Activated T-helper 1 cell treated with anti-CD3 and anti-CD28 coated beads, Interleukin-12 subunit alpha, Interleukin-12 subunit beta, Interleukin-2, Interleukin-4 antibody, amounts not matched to agents 30 ng/mL and 10 ng/mL and 1 ng/mL, durations not matched to agents 14 hours and 24 hours and 36 hours (primary cell): ENCODE measurements around the gene TOPBP1. TPM values are rescaled to one million over a fixed set of nuclear protein-coding genes. Genes with fewer than 3 reads are reported as not detected.
"Not testable (repeated sequence)": the region's sequence is repeated elsewhere in the genome, so short reads cannot be mapped to it uniquely, and the experiment has no call there.

Experiments used
- DNase-seq: peaks from one replicate; pipeline ENCODE4 v3.0.0; 2021; ENCODE audit warnings: low spot score
- H3K27ac Mint-ChIP-seq: one replicate; pipeline ENCODE4 v1.8.0; 2021; ENCODE audit warnings: mild to moderate bottlenecking, mixed read lengths
- H3K27me3 Mint-ChIP-seq: one replicate; pipeline ENCODE4 v1.8.0; 2022; ENCODE audit warnings: mild to moderate bottlenecking, moderate library complexity, mixed read lengths; ENCODE audit not compliant: insufficient read depth
- H3K36me3 Mint-ChIP-seq: one replicate; pipeline ENCODE4 v1.8.0; 2021; ENCODE audit warnings: low read depth, mixed read lengths
- H3K4me1 Mint-ChIP-seq: one replicate; pipeline ENCODE4 v1.8.0; 2021; ENCODE audit warnings: low read depth, mixed read lengths
- H3K4me3 Mint-ChIP-seq: one replicate; pipeline ENCODE4 v1.8.0; 2021; ENCODE audit warnings: mild to moderate bottlenecking, moderate library complexity, mixed read lengths
- H3K9me3 Mint-ChIP-seq: one replicate; pipeline ENCODE4 v1.8.0; 2021; ENCODE audit warnings: mixed read lengths
- intact Hi-C: fragments of 100-400 bp; cut with micrococcal nuclease; formaldehyde crosslinking; loops from one replicate; pipeline ENCODE4 v1.15.1; 2024
- total RNA-seq: library from RNA; stranded (reverse); gene quantifications from 2 replicates; pipeline ENCODE4 v1.2.3, GENCODE V29; 2022

TOPBP1 gene
- total RNA-seq, 1 donor from 2014 or later: 88.5 TPM

DNA sequence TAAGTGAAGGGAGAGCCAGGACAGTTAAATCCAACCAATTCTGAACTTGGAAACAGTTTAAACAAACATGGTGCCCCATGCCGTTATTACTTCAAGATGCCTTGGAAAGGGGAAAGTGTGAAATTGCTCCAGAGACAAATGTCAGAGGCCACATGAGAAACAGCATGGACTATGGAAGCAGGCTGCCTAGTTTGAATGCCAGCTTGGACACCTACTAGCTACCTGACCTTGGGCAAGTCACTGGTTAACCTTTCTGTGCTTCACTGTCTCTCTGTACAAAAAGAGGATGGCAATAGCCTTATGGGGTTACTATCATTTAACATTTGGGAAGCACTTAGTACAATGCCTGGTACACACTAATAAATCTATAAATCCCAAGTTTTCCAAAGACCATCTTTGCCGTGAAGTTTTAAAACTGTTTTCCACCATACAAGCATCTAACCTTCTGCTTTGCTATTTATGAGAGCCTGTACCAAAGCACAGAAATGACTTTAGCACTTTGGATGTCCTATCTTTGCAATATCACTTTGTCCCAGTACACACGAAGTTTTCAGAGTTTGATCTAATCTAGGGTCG is 8.3 kb upstream of the TOPBP1 start:
- no peak for DNase-seq
- Mint-ChIP-seq H3K36me3 (no peaks in the 10 kb centered on the region), H3K27me3 (peaks cover 41% of the 10 kb centered on the region), H3K27ac (no peak overlapping the region), H3K4me3 (no peak overlapping the region), H3K9me3 (no peaks in the 10 kb centered on the region), H3K4me1 (no peaks in the 10 kb centered on the region)
- intact Hi-C loops: no loop called here

DNA sequence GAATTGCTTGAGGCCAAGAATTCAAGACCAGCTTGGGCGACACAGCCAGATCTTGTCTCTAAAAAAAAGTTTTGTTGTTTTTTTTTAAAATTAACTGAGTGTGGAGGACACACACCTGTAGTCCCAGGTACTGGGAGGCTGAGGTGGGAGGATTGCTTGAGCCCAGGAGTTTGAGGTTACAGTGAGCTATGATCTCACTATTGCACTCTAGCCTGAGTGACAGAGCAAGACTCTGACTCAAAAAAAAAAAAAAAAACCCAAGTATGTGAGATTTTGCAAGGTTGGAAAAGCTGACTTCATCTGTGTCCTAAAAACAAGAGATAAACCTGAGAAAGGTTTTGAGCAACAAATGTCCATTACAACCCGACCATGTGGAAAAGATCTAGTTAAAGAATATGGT is 5.4 kb upstream of the TOPBP1 start:
- H3K27ac Mint-ChIP-seq: no peak overlapping the region
- H3K9me3 Mint-ChIP-seq: no peaks in the 10 kb centered on the region
- intact Hi-C loops: no loop called here
- no peak overlapping the region for H3K4me3 Mint-ChIP-seq
- DNase-seq: no peak
- peaks cover 17% of the 10 kb centered on the region for H3K4me1 Mint-ChIP-seq
- H3K27me3 Mint-ChIP-seq: peaks cover 14% of the 10 kb centered on the region
- no peaks in the 10 kb centered on the region for H3K36me3 Mint-ChIP-seq

DNA sequence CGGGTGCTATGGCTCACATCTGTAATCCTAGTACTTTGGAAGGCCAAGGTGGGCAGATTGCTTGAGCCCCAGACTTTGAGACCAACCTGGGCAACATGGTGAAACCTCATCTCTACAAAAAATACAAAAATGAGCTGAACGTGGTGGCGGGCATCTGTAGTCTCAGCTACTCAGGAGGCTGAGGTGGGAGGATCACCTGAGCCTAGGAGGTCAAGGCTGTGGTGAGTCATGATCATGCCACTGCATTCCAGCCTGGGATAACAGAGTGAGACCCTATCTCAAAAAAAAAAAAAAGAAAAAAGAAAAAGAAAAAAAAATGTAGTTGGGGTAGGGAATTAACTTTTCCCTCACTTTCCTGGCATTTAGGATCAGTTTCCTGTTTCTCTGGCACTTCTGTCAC is 3.4 kb upstream of the TOPBP1 start:
- H3K36me3 Mint-ChIP-seq, H3K4me3 Mint-ChIP-seq, H3K27me3 Mint-ChIP-seq, H3K9me3 Mint-ChIP-seq, intact Hi-C loops, DNase-seq, H3K27ac Mint-ChIP-seq: not testable (repeated sequence)
- peaks cover 31% of the 10 kb centered on the region for H3K4me1 Mint-ChIP-seq

DNA sequence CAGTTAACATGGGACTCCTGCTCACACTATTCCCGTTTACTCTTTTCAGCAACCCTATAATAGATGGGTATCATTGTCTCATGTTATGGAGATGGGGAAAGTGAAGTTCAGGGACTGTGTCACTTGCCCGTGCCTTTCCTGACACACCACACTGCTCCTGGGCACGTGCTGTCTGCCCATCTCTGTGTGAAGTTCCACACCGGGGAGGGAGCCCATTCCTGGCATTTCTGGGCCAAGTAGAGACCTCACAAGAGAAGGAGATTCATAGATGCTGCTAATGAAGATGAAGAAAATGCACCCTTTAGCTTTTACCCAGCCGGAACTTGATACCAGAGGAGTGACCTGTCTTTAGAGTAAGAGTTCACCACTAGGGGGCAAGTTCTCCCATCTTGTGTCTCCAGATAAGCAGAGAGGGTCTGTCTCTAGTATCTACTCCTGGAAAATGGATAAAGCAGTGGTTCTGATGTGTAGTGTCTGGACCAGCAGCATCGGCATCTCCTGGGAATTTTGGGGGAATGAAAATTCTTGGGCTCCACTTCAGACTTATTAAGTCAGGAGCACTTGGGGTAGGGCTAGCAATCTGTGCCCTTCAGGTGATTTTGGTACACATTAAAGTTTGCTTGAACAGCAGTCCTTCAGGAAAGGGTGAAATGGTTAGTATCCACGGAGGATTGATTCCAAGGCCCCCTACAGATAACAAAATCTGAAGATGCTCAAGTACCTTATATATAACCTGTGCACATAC is 2.0 kb upstream of the TOPBP1 start:
- Mint-ChIP-seq H3K9me3 (no peaks in the 10 kb centered on the region), H3K4me3 (peak overlapping the region; percentile 68), H3K36me3 (peaks cover 15% of the 10 kb centered on the region), H3K27me3 (peaks cover 6% of the 10 kb centered on the region), H3K4me1 (peaks cover 45% of the 10 kb centered on the region), H3K27ac (peak overlapping the region; percentile 41)
- intact Hi-C loops: loop anchor here (1.0 to 5.0 kb wide), 4 partner anchors 171 to 1246 kb away; partner anchors contain the start of gene DNAJC13
- DNase-seq: peak; percentile 8

DNA sequence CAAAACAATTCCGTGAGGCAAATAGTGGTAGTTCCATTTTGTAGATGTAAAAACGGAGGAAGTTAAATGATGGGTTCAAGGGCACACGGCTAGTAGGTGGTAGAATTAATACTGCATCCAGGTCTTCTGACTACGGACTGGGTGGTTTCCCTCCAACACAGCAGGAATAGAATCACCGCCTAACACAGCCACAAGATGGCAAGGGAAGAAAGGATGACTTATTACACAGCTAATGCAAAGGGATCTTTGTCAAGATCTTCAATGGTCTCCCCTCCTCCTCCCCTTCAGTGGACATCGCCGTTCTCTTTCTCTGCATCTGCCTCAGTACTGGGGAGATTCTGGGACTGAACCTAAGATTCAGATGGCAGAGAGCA is 524 bp upstream of the TOPBP1 start:
- DNase-seq: peak; percentile 12
- no peaks in the 10 kb centered on the region for H3K9me3 Mint-ChIP-seq
- peak overlapping the region; percentile 99 for H3K4me3 Mint-ChIP-seq
- H3K27me3 Mint-ChIP-seq: peaks cover 2% of the 10 kb centered on the region
- intact Hi-C loops: loop anchor here (1.0 to 5.0 kb wide), 6 partner anchors 89 to 1245 kb away; partner anchors contain the start of genes CDV3, DNAJC13, NPHP3 and SRPRB
- peaks cover 47% of the 10 kb centered on the region for H3K4me1 Mint-ChIP-seq
- peak overlapping the region; percentile 99 for H3K27ac Mint-ChIP-seq
- H3K36me3 Mint-ChIP-seq: peaks cover 23% of the 10 kb centered on the region

DNA sequence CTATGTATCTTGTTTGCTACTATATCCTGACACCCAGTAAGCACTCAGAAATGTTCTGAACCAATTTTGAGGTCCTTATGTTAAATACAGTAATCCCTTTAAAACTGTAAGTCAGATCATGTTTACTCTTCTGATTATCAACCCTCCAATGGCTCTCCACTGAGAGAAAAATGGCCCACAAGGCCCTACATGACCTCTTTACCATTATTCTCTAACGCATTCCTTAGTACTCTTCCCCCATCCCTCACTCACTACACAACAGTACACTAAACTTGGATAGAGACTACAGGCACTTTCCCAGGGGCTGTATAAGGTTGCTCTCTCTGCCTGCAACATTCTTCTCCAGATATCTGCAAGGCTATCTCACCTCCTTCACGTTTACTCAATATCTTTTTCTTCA is 1.9 kb downstream of the TOPBP1 start:
- Mint-ChIP-seq H3K36me3 (peaks cover 36% of the 10 kb centered on the region), H3K27ac (peak overlapping the region; percentile 33), H3K27me3 (peaks cover 2% of the 10 kb centered on the region), H3K4me3 (peak overlapping the region; percentile 92), H3K9me3 (no peaks in the 10 kb centered on the region), H3K4me1 (peaks cover 47% of the 10 kb centered on the region)
- no peak for DNase-seq
- intact Hi-C loops: loop anchor here (2.0 to 5.0 kb wide), 3 partner anchors 15 to 1243 kb away; partner anchors contain the start of gene DNAJC13

DNA sequence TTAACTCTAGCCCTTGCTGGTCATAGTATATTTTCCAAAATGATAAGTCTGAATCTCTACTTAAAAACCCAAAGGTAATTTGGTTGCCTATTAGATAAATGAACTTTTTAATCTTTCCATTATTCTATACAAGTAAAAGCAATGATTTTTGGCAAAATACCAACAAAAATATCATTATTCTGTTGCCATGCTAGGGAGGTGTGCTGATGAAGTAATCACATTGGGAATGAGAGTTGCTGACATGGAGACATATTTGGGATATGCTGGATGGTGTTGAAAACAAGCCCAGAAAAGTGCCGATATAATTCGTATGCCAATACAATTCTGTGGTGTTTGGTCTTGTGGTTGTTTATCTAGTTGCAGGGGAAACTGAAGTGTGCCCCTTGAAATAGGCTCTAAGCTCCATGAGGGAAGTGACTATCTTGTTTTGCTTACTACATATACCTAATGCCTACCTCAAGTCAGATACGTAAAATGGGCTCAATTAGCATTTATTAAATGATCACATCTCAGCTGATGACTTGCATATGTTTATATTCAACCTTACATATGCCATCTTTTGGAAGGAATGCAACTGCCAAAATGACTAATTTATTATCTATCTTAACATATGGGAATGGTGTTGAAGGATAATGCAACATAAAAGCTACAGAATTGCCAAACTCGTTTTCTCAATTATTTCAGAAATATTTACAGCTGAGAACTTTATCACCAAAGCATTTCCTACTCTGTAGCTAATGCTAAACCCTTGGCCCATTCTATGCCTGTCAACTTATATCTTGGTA is 5.8 kb downstream of the TOPBP1 start:
- Mint-ChIP-seq H3K27me3 (no peaks in the 10 kb centered on the region), H3K27ac (no peak overlapping the region), H3K36me3 (peaks cover 47% of the 10 kb centered on the region), H3K9me3 (no peaks in the 10 kb centered on the region), H3K4me3 (no peak overlapping the region), H3K4me1 (peaks cover 24% of the 10 kb centered on the region)
- DNase-seq: no peak
- intact Hi-C loops: no loop called here

DNA sequence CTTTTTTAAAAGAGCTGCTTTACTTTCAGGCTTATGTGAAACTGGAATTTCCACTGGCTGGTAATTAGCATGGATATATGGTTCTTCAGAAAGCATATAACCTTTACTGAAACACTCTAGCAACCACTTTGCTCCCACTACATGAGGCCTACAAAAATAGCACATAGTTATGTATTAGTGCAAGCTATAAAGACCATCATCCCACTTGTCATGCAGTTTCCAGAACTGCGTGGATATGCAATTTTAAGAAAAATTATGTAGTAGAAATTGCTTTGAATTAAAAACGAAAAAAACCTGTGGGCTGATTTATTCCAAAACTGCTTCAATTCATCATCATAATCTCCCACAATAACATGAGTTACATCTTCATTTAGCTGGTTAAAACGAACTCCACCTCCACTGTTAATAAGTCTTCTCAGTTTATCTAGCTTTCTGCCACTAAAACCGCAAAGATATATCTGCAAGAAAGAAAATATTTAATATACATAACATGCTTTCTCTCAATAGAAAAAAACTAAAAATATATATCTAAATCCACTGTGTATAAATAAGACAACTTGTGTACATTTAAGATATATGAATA is 12.2 kb downstream of the TOPBP1 start:
- DNase-seq: no peak
- intact Hi-C loops: no loop called here
- Mint-ChIP-seq H3K9me3 (no peaks in the 10 kb centered on the region), H3K27me3 (no peaks in the 10 kb centered on the region), H3K4me1 (peaks cover 24% of the 10 kb centered on the region), H3K27ac (no peak overlapping the region), H3K36me3 (peaks cover 44% of the 10 kb centered on the region), H3K4me3 (no peak overlapping the region)

DNA sequence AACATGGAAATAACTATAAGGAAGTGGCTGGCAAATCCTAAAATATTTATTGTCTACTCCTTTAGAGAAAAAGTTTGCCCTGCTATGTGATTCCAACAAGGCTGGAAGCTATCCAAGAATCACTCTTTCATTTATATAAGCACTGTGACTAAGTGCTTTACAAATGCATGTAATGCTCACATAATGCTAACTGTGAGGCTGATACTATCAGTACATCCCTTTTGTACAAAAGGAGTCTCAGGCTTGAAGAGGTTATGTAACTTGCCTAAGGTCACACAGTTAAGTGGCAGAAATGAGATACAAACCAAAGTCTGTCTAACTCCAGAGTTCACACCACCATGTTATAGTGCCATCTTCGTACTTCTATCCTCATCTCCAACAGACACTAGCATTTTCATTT is 17.0 kb downstream of the TOPBP1 start:
- H3K4me3 Mint-ChIP-seq: no peak overlapping the region
- intact Hi-C loops: loop anchor here (2.0 kb wide), 1 partner anchor 14 kb away; no protein-coding TSS in a partner anchor
- H3K27ac Mint-ChIP-seq: no peak overlapping the region
- no peaks in the 10 kb centered on the region for H3K9me3 Mint-ChIP-seq
- peaks cover 24% of the 10 kb centered on the region for H3K4me1 Mint-ChIP-seq
- DNase-seq: no peak
- H3K36me3 Mint-ChIP-seq: peaks cover 65% of the 10 kb centered on the region
- H3K27me3 Mint-ChIP-seq: no peaks in the 10 kb centered on the region

DNA sequence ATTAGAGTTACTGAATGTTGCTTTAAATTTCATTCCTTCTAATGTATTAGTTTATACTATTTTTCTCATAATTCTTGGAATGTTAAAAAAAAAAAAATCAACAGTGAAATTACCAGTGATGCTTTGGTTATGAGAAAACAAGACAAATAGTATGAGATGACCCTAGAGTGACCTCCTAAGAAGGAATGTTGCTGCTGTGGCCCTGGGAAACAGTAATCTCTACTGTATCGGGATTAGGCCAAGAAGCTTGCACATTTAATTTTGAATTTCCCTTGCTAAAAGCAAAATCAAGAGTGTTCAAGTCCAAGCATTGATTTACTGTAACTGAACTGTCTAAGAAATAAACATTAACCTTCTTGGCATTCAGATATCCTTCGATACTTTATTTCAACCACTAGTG is 18.1 kb downstream of the TOPBP1 start:
- H3K27me3 Mint-ChIP-seq: no peaks in the 10 kb centered on the region
- peaks cover 8% of the 10 kb centered on the region for H3K9me3 Mint-ChIP-seq
- no peak for DNase-seq
- intact Hi-C loops: loop anchor here (2.0 kb wide), 1 partner anchor 15 kb away; no protein-coding TSS in a partner anchor
- H3K4me3 Mint-ChIP-seq: no peak overlapping the region
- no peak overlapping the region for H3K27ac Mint-ChIP-seq
- H3K36me3 Mint-ChIP-seq: peaks cover 67% of the 10 kb centered on the region
- peaks cover 19% of the 10 kb centered on the region for H3K4me1 Mint-ChIP-seq

DNA sequence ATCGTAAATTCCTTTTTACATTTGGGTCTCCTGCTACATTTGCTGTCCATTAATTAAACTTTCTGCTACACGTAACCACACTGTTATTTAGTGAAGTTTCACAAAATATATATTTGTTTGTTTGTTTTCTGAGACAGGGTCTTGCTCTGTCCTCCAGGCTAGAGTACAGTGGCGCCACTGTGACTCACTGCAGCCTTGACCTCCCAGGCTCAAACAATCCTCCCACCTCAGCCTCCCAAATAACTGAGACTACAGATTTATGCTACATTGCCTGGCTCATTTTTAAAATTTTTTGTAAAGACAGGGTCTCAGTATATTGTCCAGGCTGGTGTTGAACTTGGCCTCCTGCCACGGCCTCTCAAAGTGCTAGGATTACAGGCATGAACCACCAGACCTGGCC is 20.5 kb downstream of the TOPBP1 start:
- Mint-ChIP-seq H3K4me1 (peaks cover under 1% of the 10 kb centered on the region), H3K9me3 (peaks cover 8% of the 10 kb centered on the region), H3K27me3 (no peaks in the 10 kb centered on the region), H3K4me3 (no peak overlapping the region), H3K27ac (no peak overlapping the region), H3K36me3 (peaks cover 71% of the 10 kb centered on the region)
- intact Hi-C loops: no loop called here
- no peak for DNase-seq

DNA sequence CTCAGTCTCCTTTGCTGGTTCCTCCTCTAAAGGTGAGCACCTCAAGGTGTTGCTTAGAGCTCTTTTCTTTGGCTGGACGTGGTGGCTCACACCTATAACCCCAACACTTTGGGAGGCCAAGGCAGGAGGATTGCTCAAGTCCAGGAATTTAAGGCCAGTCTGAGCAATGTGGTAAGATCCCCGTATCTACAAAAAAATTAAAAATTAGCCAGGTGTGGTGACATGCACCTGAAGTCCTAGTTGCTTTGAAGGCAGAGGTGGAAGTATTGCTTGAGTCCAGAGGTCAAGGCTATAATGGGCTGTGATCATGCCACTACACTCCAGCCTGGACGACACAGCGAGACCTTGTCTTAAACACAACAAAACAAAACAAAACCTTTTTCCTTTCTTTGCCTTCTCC is 28.3 kb downstream of the TOPBP1 start:
- no peaks in the 10 kb centered on the region for H3K27me3 Mint-ChIP-seq
- no peak overlapping the region for H3K4me3 Mint-ChIP-seq
- DNase-seq: no peak
- H3K27ac Mint-ChIP-seq: no peak overlapping the region
- no peaks in the 10 kb centered on the region for H3K9me3 Mint-ChIP-seq
- H3K4me1 Mint-ChIP-seq: peaks cover 9% of the 10 kb centered on the region
- H3K36me3 Mint-ChIP-seq: peaks cover 56% of the 10 kb centered on the region
- intact Hi-C loops: no loop called here
